Panc1 (cell line): ENCODE data around the gene SGF29. TPM values are rescaled to one million over a fixed set of nuclear protein-coding genes. Genes with fewer than 3 reads are reported as not detected.

ENCODE experiments used
- ATAC-seq: fragments of 200-7000 bp; cut with Tn5 transposase; 2 replicates; pipeline ENCODE4 v1.9.1; 2020; ENCODE audit warnings: mild to moderate bottlenecking, moderate library complexity
- BruUV-seq: library from RNA; stranded (reverse); fragments of 400-500 nt; replicated peaks from 2 replicates; lab custom pipeline; 2021; lab: Mats Ljungman, UMichigan
- CTCF ChIA-PET: fragments of 300-600 bp; sonication (Branson Sonifier 250); formaldehyde crosslinking; loops from one replicate; lab custom pipeline; 2022; ENCODE audit warnings: antibody characterized with exemption; lab: Charles Lee
- POLR2A ChIA-PET: fragments of 300-600 bp; sonication (Branson Sonifier 250); formaldehyde crosslinking; loops from one replicate; lab custom pipeline; 2022; ENCODE audit warnings: antibody characterized with exemption; lab: Charles Lee
- DNase-seq: peaks from one replicate; pipeline ENCODE4 v3.0.0-alpha.2; 2010; ENCODE audit warnings: low read depth, low spot score
- H3K27ac ChIP-seq: 2 replicates; pipeline ENCODE4 v1.5.1; 2011; ENCODE audit warnings: mild to moderate bottlenecking, low read length, inconsistent platforms
- H3K27me3 ChIP-seq: fragments of 200-500 bp; sonication (Bioruptor generic); 2 replicates; pipeline ENCODE4 v1.6.0; 2014; ENCODE audit warnings: low read length, inconsistent platforms; ENCODE audit not compliant: control insufficient read depth, insufficient read depth
- H3K36me3 ChIP-seq: fragments of 200-500 bp; sonication (Bioruptor generic); 2 replicates; pipeline ENCODE4 v1.5.1; 2014; ENCODE audit warnings: inconsistent platforms, mild to moderate bottlenecking, low read length, moderate library complexity; ENCODE audit not compliant: control insufficient read depth, insufficient read depth
- H3K4me1 ChIP-seq: 2 replicates; pipeline ENCODE4 v1.5.1; 2011; ENCODE audit warnings: inconsistent platforms, mild to moderate bottlenecking, low read length, moderate library complexity; ENCODE audit not compliant: control insufficient read depth, insufficient read depth
- H3K4me3 ChIP-seq, 2 experiments: 2 replicates each; pipeline ENCODE4 v1.5.1; 2011 to 2012; ENCODE audit warnings: low read depth in 2 of 2, low read length in 2 of 2, mild to moderate bottlenecking in 2 of 2, inconsistent platforms in 1 of 2, moderate library complexity in 1 of 2
- H3K9me3 ChIP-seq: fragments of 200-500 bp; sonication (Bioruptor generic); 2 replicates; pipeline ENCODE4 v1.5.1; 2014; ENCODE audit warnings: low read depth, mild to moderate bottlenecking, inconsistent platforms, low read length, moderate library complexity; ENCODE audit not compliant: control insufficient read depth, insufficient read depth
- CTCF ChIP-seq: fragments of 450-650 bp; IDR thresholded peaks from 2 replicates; pipeline ENCODE4 v1.5.1; 2017; ENCODE audit warnings: mild to moderate bottlenecking
- POLR2AphosphoS5 ChIP-seq: IDR thresholded peaks from 2 replicates; pipeline ENCODE4 v1.6.1; 2012; ENCODE audit warnings: mild to moderate bottlenecking, low read depth, low read length, moderate library complexity
- REST ChIP-seq, 2 experiments: IDR thresholded peaks; 2 replicates each; pipeline ENCODE4 v1.6.1; 2011 to 2012; ENCODE audit warnings: low read depth in 2 of 2, control low read depth in 1 of 2, low read length in 1 of 2, mild to moderate bottlenecking in 1 of 2, moderate library complexity in 1 of 2; ENCODE audit not compliant: insufficient read depth in 1 of 2
- SIN3A ChIP-seq: IDR thresholded peaks from 2 replicates; pipeline ENCODE4 v1.6.1; 2012; ENCODE audit warnings: low read depth, mild to moderate bottlenecking, low read length, moderate library complexity, borderline replicate concordance; ENCODE audit not compliant: insufficient read depth
- TCF7L2 ChIP-seq: IDR thresholded peaks from 2 replicates; pipeline ENCODE4 v1.6.1; 2011; ENCODE audit warnings: mild to moderate bottlenecking, low read depth, low read length, inconsistent platforms
- in situ Hi-C: cut with HindIII; loops from 2 replicates; pipeline ENCODE4 v1.10.0; 2016; ENCODE audit warnings: low sequenced_read_pairs, low pct_unique_long_range_greater_than_20kb
- intact Hi-C: fragments of 100-400 bp; cut with micrococcal nuclease; formaldehyde crosslinking; loops from one replicate; pipeline ENCODE4 v1.10.0; 2022; ENCODE audit not compliant: unreplicated experiment
- total RNA-seq: library from RNA; stranded (reverse); gene quantifications from one replicate; pipeline ENCODE4 v1.2.1, GENCODE V29; 2021; ENCODE audit not compliant: unreplicated experiment

SGF29 gene
- total RNA-seq, 1 experiment from 2014 or later, result 29.5 TPM

DNA sequence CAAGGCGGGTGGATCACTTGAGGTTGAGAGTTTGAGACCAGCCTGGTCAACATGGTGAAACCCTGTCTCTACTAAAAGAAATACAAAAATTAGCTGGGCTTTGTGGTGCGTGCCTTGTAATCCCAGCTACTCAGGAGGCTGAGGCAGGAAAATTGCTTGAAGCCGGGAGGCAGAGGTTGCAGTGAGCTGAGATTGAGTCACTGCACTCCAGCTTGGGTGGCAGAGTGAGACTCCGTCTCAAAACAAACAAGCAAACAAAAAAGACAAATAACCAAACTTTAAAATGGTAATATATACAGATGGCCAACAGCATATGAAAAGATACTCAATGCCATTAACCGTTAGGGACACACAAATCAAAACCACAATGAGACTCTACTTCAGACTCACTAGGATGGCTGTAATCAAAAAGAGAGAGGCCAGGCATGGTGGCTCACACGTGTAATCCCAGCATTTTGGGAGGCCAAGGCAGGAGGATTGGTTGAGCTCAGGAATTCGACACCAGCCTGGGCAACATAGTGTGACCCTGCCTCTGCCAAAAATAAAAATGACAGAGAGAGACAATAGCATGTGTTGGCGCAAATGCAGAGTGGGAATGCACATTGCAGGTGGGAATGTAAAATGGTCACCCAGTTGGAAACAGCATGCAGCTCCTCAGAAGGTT lies 21.9 kb downstream of the SGF29 start:
- CTCF ChIA-PET, result no interaction called here
- no peaks in the 10 kb centered on the region for H3K27me3 ChIP-seq
- no TSS peak for BruUV-seq
- no peak for ATAC-seq
- H3K4me3 ChIP-seq, result no peak overlapping the region
- no peak overlapping the region for H3K27ac ChIP-seq
- no peaks in the 10 kb centered on the region for H3K4me1 ChIP-seq
- in situ Hi-C loops, result no loop called here
- intact Hi-C loops, result no loop called here
- no peaks in the 10 kb centered on the region for H3K9me3 ChIP-seq
- no peaks in the 10 kb centered on the region for H3K36me3 ChIP-seq
- TF ChIP-seq POLR2AphosphoS5, result no peak
- TF ChIP-seq REST (IDR thresholded peaks at IDR 0.05; ENCODE audit: insufficient read depth in 1 of 2, low read depth in 2 of 2, low read length in 1 of 2), result no peak
- no peak for TF ChIP-seq SIN3A
- TF ChIP-seq CTCF, result no peak
- no peak for TF ChIP-seq TCF7L2
- DNase-seq, result no peak
- POLR2A ChIA-PET, result no interaction called here

DNA sequence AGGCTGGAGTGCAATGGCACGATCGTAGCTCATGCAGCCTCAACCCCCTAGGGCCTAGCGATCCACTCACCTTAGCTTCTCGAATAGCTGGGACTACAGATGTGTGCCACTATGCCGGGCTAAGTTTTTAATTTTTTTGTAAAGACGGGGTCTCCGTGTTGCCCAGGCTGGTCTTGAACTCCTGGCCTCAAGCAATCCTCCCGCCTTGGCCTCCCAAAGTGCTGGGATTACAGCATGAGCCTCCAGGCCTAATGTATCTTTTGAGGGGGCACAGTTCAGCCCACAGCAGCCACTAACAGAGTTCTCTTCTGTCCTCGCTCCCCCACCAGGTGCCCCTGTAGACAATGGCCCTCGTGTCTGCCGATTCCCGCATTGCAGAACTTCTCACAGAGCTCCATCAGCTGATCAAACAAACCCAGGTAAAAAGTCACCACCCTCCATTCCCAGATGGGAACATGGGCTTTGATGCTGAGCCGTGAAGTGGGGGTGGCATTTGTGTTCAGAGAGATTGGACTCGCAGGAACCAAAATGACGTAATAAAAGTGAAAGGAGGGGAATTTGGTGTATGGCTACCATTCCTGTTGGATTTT lies 27.1 kb downstream of the SGF29 start:
- no TSS peak for BruUV-seq
- no peak overlapping the region for H3K27ac ChIP-seq
- no peaks in the 10 kb centered on the region for H3K9me3 ChIP-seq
- intact Hi-C loops (no loop called here), in situ Hi-C loops (no loop called here)
- CTCF ChIA-PET, result no interaction called here
- no peak overlapping the region for H3K4me3 ChIP-seq
- ATAC-seq (no peak), DNase-seq (no peak)
- POLR2A ChIA-PET, result no interaction called here
- H3K4me1 ChIP-seq, result no peaks in the 10 kb centered on the region
- no peaks in the 10 kb centered on the region for H3K27me3 ChIP-seq
- TF ChIP-seq REST (IDR thresholded peaks at IDR 0.05; ENCODE audit: insufficient read depth in 1 of 2, low read depth in 2 of 2, low read length in 1 of 2), result no peak
- no peak for TF ChIP-seq POLR2AphosphoS5
- TF ChIP-seq TCF7L2, result no peak
- TF ChIP-seq SIN3A, result no peak
- TF ChIP-seq CTCF, result no peak
- no peaks in the 10 kb centered on the region for H3K36me3 ChIP-seq
